ENCODE measurements around the gene SRPK3.
"Not testable (repeated sequence)": the region's sequence is repeated elsewhere in the genome, so short reads cannot be mapped to it uniquely, and the experiment has no call there.

SRPK3 gene

GRCh38 chrX:153780678-153781427, at the start of gene SRPK3:
Gene SRPK3 (plus strand): TSS chrX:153781041. CDS start chrX:153781087, 46 bp downstream.
- DNase-seq (ENCODE audit: low read depth, low spot score): peak; percentile 57

- no peak for DNase-seq (ENCODE audit: low read depth, low spot score)
These were observed 49.6 kb upstream of the SRPK3 start for GRCh38 chrX:153731117-153731844.

GRCh38 chrX:153731845-153732215, 49.0 kb upstream of the SRPK3 start:
- no peak for DNase-seq (ENCODE audit: low read depth, low spot score)

GRCh38 chrX:153732401-153732800, 48.4 kb upstream of the SRPK3 start:
- no peak for DNase-seq (ENCODE audit: low read depth, low spot score)

- DNase-seq (ENCODE audit: low read depth, low spot score): no peak
These were observed 47.1 kb upstream of the SRPK3 start for GRCh38 chrX:153733651-153734240.

- DNase-seq (ENCODE audit: low read depth, low spot score): no peak
These were observed 46.0 kb upstream of the SRPK3 start for GRCh38 chrX:153734871-153735270.

- peak; percentile 57 for DNase-seq (ENCODE audit: low read depth, low spot score)
These were observed 45.6 kb upstream of the SRPK3 start for GRCh38 chrX:153735274-153735673.

GRCh38 chrX:153736071-153736820, 44.6 kb upstream of the SRPK3 start:
- DNase-seq (ENCODE audit: low read depth, low spot score): peak; percentile 42

- no peak for DNase-seq (ENCODE audit: low read depth, low spot score)
These were observed 43.9 kb upstream of the SRPK3 start for GRCh38 chrX:153736871-153737441.

GRCh38 chrX:153738056-153738605, 42.7 kb upstream of the SRPK3 start:
- DNase-seq (ENCODE audit: low read depth, low spot score): no peak

- DNase-seq (ENCODE audit: low read depth, low spot score): peak; percentile 62
These were observed 40.9 kb upstream of the SRPK3 start for GRCh38 chrX:153739754-153740486.

GRCh38 chrX:153740631-153741222, 40.1 kb upstream of the SRPK3 start:
- no peak for DNase-seq (ENCODE audit: low read depth, low spot score)

GRCh38 chrX:153741446-153741845, 39.4 kb upstream of the SRPK3 start:
- DNase-seq (ENCODE audit: low read depth, low spot score): no peak

- DNase-seq (ENCODE audit: low read depth, low spot score): not testable (repeated sequence)
These were observed 38.7 kb upstream of the SRPK3 start for GRCh38 chrX:153742111-153742510.

- not testable (repeated sequence) for DNase-seq (ENCODE audit: low read depth, low spot score)
These were observed 37.9 kb upstream of the SRPK3 start for GRCh38 chrX:153742796-153743467.

- DNase-seq (ENCODE audit: low read depth, low spot score): peak; percentile 74
These were observed 37.2 kb upstream of the SRPK3 start for GRCh38 chrX:153743468-153744209.

- DNase-seq (ENCODE audit: low read depth, low spot score): peak; percentile 82
These were observed 36.4 kb upstream of the SRPK3 start for GRCh38 chrX:153744210-153745066.

GRCh38 chrX:153745067-153745433, 35.8 kb upstream of the SRPK3 start:
- not testable (repeated sequence) for DNase-seq (ENCODE audit: low read depth, low spot score)

Measured in ELF-1 (cell line).